ENCODE results near the gene GLA. TPM values are rescaled to one million over a fixed set of nuclear protein-coding genes. Genes with fewer than 3 reads are reported as not detected.

The GLA gene
- total and polyA plus RNA-seq, 9 of the 15 experiments (the other 6 are each of a cell fraction or from before 2014, with no cell fraction given) = 41.7 to 146 (median 73.8) TPM

GRCh38 chrX:101408532-101408841 is 762 bp upstream of the GLA start (continued):
- TF ChIP-seq CTCF (IDR thresholded peaks at IDR 0.05 in 2 of 3, conservative IDR thresholded peaks at IDR 0.05 in 1 of 3; ENCODE audit: insufficient read depth in 2 of 3, low read depth in 1 of 3, low read length in 3 of 3) = 0 out of 6 replicates have a peak, but pooled peaks of 1 of the 3 experiments have one; percentile 17
- TF ChIP-seq MYNN (IDR thresholded peaks at IDR 0.05) = no peak
- no peak for TF ChIP-seq MYNN (CRISPR knock-in tag; IDR thresholded peaks at IDR 0.05)
- no peak for TF ChIP-seq FOXP4 (CRISPR knock-in tag; IDR thresholded peaks at IDR 0.05; ENCODE audit: borderline replicate concordance)
- peak; percentile 63 for TF ChIP-seq POLR2A (conservative IDR thresholded peaks at IDR 0.05)
- no peak for TF ChIP-seq SMAD4 (CRISPR knock-in tag; conservative IDR thresholded peaks at IDR 0.05)
- 0 out of 2 replicates have a peak, but pooled peaks have one; percentile 0 for TF ChIP-seq EP400 (IDR thresholded peaks at IDR 0.05)
- TF ChIP-seq HDAC6 (IDR thresholded peaks at IDR 0.05; ENCODE audit: low read depth, low read length) = no peak
- TF ChIP-seq GTF2E2 (tag; IDR thresholded peaks at IDR 0.05) = peak; percentile 78; the same call in 1 of the 2 replicates
- no peak for TF ChIP-seq SETDB1 (IDR thresholded peaks at IDR 0.05; ENCODE audit: low read length)
- no peak for TF ChIP-seq ZNF764 (CRISPR knock-in tag; IDR thresholded peaks at IDR 0.05; ENCODE audit: low read depth)
- no peak for TF ChIP-seq HDAC8 (tag; IDR thresholded peaks at IDR 0.05)
- TF ChIP-seq TARDBP (IDR thresholded peaks at IDR 0.05) = no peak
- TF ChIP-seq THAP7 (CRISPR knock-in tag; IDR thresholded peaks at IDR 0.05) = no peak
- TF ChIP-seq POLR2AphosphoS5 (IDR thresholded peaks at IDR 0.05; ENCODE audit: control insufficient read depth, insufficient read depth, low read depth, low read length) = no peak
- TF ChIP-seq SUPT5H (IDR thresholded peaks at IDR 0.05) = peak; percentile 19; the same call in 1 of the 2 replicates
- TF ChIP-seq NCOR1 (IDR thresholded peaks at IDR 0.05) = no peak
- no peak for TF ChIP-seq ARID2 (IDR thresholded peaks at IDR 0.05)
- TF ChIP-seq RREB1 (CRISPR knock-in tag; IDR thresholded peaks at IDR 0.05) = no peak

Data from K562 (cell line).